Mesenchymal stem cell (in vitro differentiated cells and primary cell): ENCODE data around the gene ZC3HAV1.
"Not testable (repeated sequence)": the region's sequence is repeated elsewhere in the genome, so short reads cannot be mapped to it uniquely, and the experiment has no call there.

ENCODE experiments used
- DNase-seq: peaks from one replicate; pipeline ENCODE4 v3.0.0-alpha.2; 2013
- H2AFZ ChIP-seq: one replicate; pipeline ENCODE4 v1.6.1; 2013; ENCODE audit warnings: low read depth, mild to moderate bottlenecking, control low read depth, inconsistent platforms, low read length, moderate library complexity
- H2AK5ac ChIP-seq: 2 replicates; pipeline ENCODE4 v1.6.1; 2013; ENCODE audit warnings: low read length, moderate library complexity, mild to moderate bottlenecking, inconsistent platforms; ENCODE audit not compliant: severe bottlenecking
- H2BK120ac ChIP-seq: one replicate; pipeline ENCODE4 v1.6.1; 2013; ENCODE audit warnings: low read depth, mild to moderate bottlenecking, inconsistent platforms, low read length, moderate library complexity
- H2BK12ac ChIP-seq, 2 experiments: one replicate each; pipeline ENCODE4 v1.6.1; 2013; ENCODE audit warnings: inconsistent platforms in 2 of 2, low read length in 2 of 2, mild to moderate bottlenecking in 2 of 2, moderate library complexity in 2 of 2, control low read depth in 1 of 2
- H2BK15ac ChIP-seq: one replicate; pipeline ENCODE4 v1.6.1; 2013; ENCODE audit warnings: mild to moderate bottlenecking, low read depth, inconsistent platforms; ENCODE audit not compliant: poor library complexity, severe bottlenecking
- H2BK5ac ChIP-seq: 2 replicates; pipeline ENCODE4 v1.6.1; 2013; ENCODE audit warnings: low read depth, mild to moderate bottlenecking, low read length, control low read depth, inconsistent platforms; ENCODE audit not compliant: poor library complexity, severe bottlenecking
- H3K14ac ChIP-seq, 2 experiments: one replicate each; pipeline ENCODE4 v1.6.1; 2013; ENCODE audit warnings: inconsistent platforms in 2 of 2, low read length in 2 of 2, control low read depth in 1 of 2, mild to moderate bottlenecking in 1 of 2, moderate library complexity in 1 of 2
- H3K18ac ChIP-seq, 2 experiments: one replicate each; pipeline ENCODE4 v1.6.1; 2013; ENCODE audit warnings: inconsistent platforms in 2 of 2, low read length in 2 of 2, control low read depth in 1 of 2, low read depth in 1 of 2, mild to moderate bottlenecking in 1 of 2
- H3K23ac ChIP-seq, 2 experiments: one replicate each; pipeline ENCODE4 v1.6.1; 2013; ENCODE audit warnings: inconsistent platforms in 2 of 2, low read length in 2 of 2, mild to moderate bottlenecking in 2 of 2, moderate library complexity in 2 of 2, control low read depth in 1 of 2
- H3K27ac ChIP-seq: 2 replicates; pipeline ENCODE4 v1.5.1; 2013; ENCODE audit warnings: mild to moderate bottlenecking, moderate library complexity, low read length, control low read depth, inconsistent platforms; ENCODE audit not compliant: poor library complexity, severe bottlenecking
- H3K27me3 ChIP-seq, 2 experiments: 2 replicates each; pipeline versions ENCODE4 v1.6.1 to v1.7.0; 2013; ENCODE audit warnings: low read length in 2 of 2, mild to moderate bottlenecking in 2 of 2, moderate library complexity in 2 of 2, control low read depth in 1 of 2, inconsistent platforms in 1 of 2; ENCODE audit not compliant: control insufficient read depth in 1 of 2, insufficient read depth in 1 of 2
- H3K36me3 ChIP-seq, 2 experiments: 2 replicates each; pipeline versions ENCODE4 v1.6.1 to v1.7.0; 2013; ENCODE audit warnings: low read length in 2 of 2, control low read depth in 1 of 2, inconsistent platforms in 1 of 2, low read depth in 1 of 2, mild to moderate bottlenecking in 1 of 2; ENCODE audit not compliant: insufficient read depth in 2 of 2, control insufficient read depth in 1 of 2
- H3K4ac ChIP-seq, 2 experiments: one replicate each; pipeline ENCODE4 v1.6.1; 2013; ENCODE audit warnings: inconsistent platforms in 2 of 2, low read length in 2 of 2, mild to moderate bottlenecking in 2 of 2, moderate library complexity in 2 of 2, control low read depth in 1 of 2, low read depth in 1 of 2
- H3K4me1 ChIP-seq: 2 replicates; pipeline ENCODE4 v1.6.1; 2013; ENCODE audit warnings: low read depth, low read length, control low read depth; ENCODE audit not compliant: control insufficient read depth, insufficient read depth
- H3K4me2 ChIP-seq: 2 replicates; pipeline ENCODE4 v1.6.1; 2013; ENCODE audit warnings: low read length, mild to moderate bottlenecking, inconsistent platforms; ENCODE audit not compliant: poor library complexity, severe bottlenecking
- H3K4me3 ChIP-seq, 2 experiments: 2 replicates each; pipeline versions ENCODE4 v1.5.1 to v1.7.0; 2013; ENCODE audit warnings: low read length in 2 of 2, mild to moderate bottlenecking in 2 of 2, control low read depth in 1 of 2, low read depth in 1 of 2; ENCODE audit not compliant: insufficient read depth in 1 of 2
- H3K79me1 ChIP-seq: replicated peaks from 2 replicates; pipeline ENCODE4 v1.6.1; 2013; ENCODE audit warnings: mild to moderate bottlenecking, control low read depth, low read length, inconsistent platforms; ENCODE audit not compliant: poor library complexity, severe bottlenecking
- H3K9ac ChIP-seq: 2 replicates; pipeline ENCODE4 v1.7.0; 2013; ENCODE audit warnings: mild to moderate bottlenecking, low read length, moderate library complexity
- H3K9me3 ChIP-seq: 2 replicates; pipeline ENCODE4 v1.7.0; 2013; ENCODE audit warnings: mild to moderate bottlenecking, low read length; ENCODE audit not compliant: control insufficient read depth
- H4K8ac ChIP-seq: one replicate; pipeline ENCODE4 v1.6.1; 2013; ENCODE audit warnings: inconsistent platforms, mild to moderate bottlenecking, low read length, moderate library complexity
- H4K91ac ChIP-seq: one replicate; pipeline ENCODE4 v1.6.1; 2013; ENCODE audit warnings: mild to moderate bottlenecking, low read length, inconsistent platforms
- WGBS: methylation state at CpG from one replicate; pipeline ENCODE4 v1.1.7; 2013; ENCODE audit warnings: mixed read lengths; 5-methylcytosine and 5-hydroxymethylcytosine counted together

The ZC3HAV1 gene

GRCh38 chr7:139127648-139128047 lies 18.1 kb upstream of the ZC3HAV1 start:
- H2BK12ac ChIP-seq: no peak overlapping the region
- no peak overlapping the region for H3K4ac ChIP-seq
- no peak overlapping the region for H2AK5ac ChIP-seq
- no peak overlapping the region for H3K27ac ChIP-seq
- H3K14ac ChIP-seq: no peak overlapping the region
- H4K91ac ChIP-seq: no peak overlapping the region
- H4K8ac ChIP-seq: no peak overlapping the region
- no peak overlapping the region for H3K4me3 ChIP-seq
- peaks cover 5% of the 10 kb centered on the region for H3K4me1 ChIP-seq
- H3K9me3 ChIP-seq: no peaks in the 10 kb centered on the region
- no peak overlapping the region for H3K4me2 ChIP-seq
- H2AFZ ChIP-seq: no peak overlapping the region
- H3K36me3 ChIP-seq: no peaks in the 10 kb centered on the region
- H2BK15ac ChIP-seq: no peak overlapping the region
- no peaks in the 10 kb centered on the region for H3K79me1 ChIP-seq
- H2BK5ac ChIP-seq: no peak overlapping the region
- H3K18ac ChIP-seq: no peak overlapping the region
- WGBS: 86% methylated on average over 4 of the region's 4 CpGs
- no peak overlapping the region for H3K9ac ChIP-seq
- H3K23ac ChIP-seq: no peak overlapping the region
- no peak for DNase-seq
- H3K27me3 ChIP-seq: peaks cover 8 to 37% of the 10 kb centered on the region in 2 experiments
- no peak overlapping the region for H2BK120ac ChIP-seq

- Histone ChIP-seq H3K14ac (no peak overlapping the region), H2AK5ac (no peak overlapping the region), H2BK15ac (no peak overlapping the region), H2BK5ac (no peak overlapping the region), H3K36me3 (no peaks in the 10 kb centered on the region), H3K27me3 (peaks cover 8 to 39% of the 10 kb centered on the region in 2 experiments), H3K4me1 (peaks cover 5% of the 10 kb centered on the region), H3K27ac (no peak overlapping the region), H3K9ac (no peak overlapping the region), H4K8ac (no peak overlapping the region), H4K91ac (no peak overlapping the region), H3K79me1 (no peaks in the 10 kb centered on the region), H2BK12ac (no peak overlapping the region), H3K4me2 (no peak overlapping the region), H3K4me3 (no peak overlapping the region), H2AFZ (no peak overlapping the region), H2BK120ac (no peak overlapping the region), H3K23ac (no peak overlapping the region), H3K18ac (no peak overlapping the region), H3K4ac (no peak overlapping the region), H3K9me3 (no peaks in the 10 kb centered on the region)
- 79% methylated on average over 5 of the region's 7 CpGs for WGBS
- DNase-seq: no peak
Observed at GRCh38 chr7:139125657-139126056, 16.1 kb upstream of the ZC3HAV1 start.

- H3K36me3 ChIP-seq, H2AK5ac ChIP-seq, H2AFZ ChIP-seq, H3K4me1 ChIP-seq, H3K27ac ChIP-seq, H4K91ac ChIP-seq, H4K8ac ChIP-seq, DNase-seq, H3K9ac ChIP-seq, H3K4me2 ChIP-seq, H3K4me3 ChIP-seq, H3K79me1 ChIP-seq, H3K23ac ChIP-seq, H2BK120ac ChIP-seq, H3K9me3 ChIP-seq, H3K18ac ChIP-seq, H3K4ac ChIP-seq, H2BK5ac ChIP-seq, H3K14ac ChIP-seq, H2BK15ac ChIP-seq, H2BK12ac ChIP-seq: not testable (repeated sequence)
- no CpG with 5 or more reads among the region's 3 CpGs for WGBS
- peaks cover 8 to 39% of the 10 kb centered on the region in 2 experiments for H3K27me3 ChIP-seq
Observed at GRCh38 chr7:139124995-139125394, 15.5 kb upstream of the ZC3HAV1 start.

- H3K4me3 ChIP-seq: no peak overlapping the region
- H4K91ac ChIP-seq: no peak overlapping the region
- no peak overlapping the region for H4K8ac ChIP-seq
- no peak overlapping the region for H3K18ac ChIP-seq
- H2BK15ac ChIP-seq: no peak overlapping the region
- DNase-seq: no peak
- no peak overlapping the region for H2BK12ac ChIP-seq
- H3K4me1 ChIP-seq: peaks cover 5% of the 10 kb centered on the region
- no peak overlapping the region for H3K4ac ChIP-seq
- no peak overlapping the region for H2AK5ac ChIP-seq
- H3K36me3 ChIP-seq: no peaks in the 10 kb centered on the region
- H2AFZ ChIP-seq: no peak overlapping the region
- no peak overlapping the region for H3K23ac ChIP-seq
- no peak overlapping the region for H3K14ac ChIP-seq
- no peak overlapping the region for H3K27ac ChIP-seq
- H2BK120ac ChIP-seq: no peak overlapping the region
- H3K9me3 ChIP-seq: no peaks in the 10 kb centered on the region
- no peak overlapping the region for H2BK5ac ChIP-seq
- peaks cover 8 to 39% of the 10 kb centered on the region in 2 experiments for H3K27me3 ChIP-seq
- 100% methylated on average over 1 of the region's 4 CpGs for WGBS
- no peak overlapping the region for H3K4me2 ChIP-seq
- no peaks in the 10 kb centered on the region for H3K79me1 ChIP-seq
- no peak overlapping the region for H3K9ac ChIP-seq
Observed at GRCh38 chr7:139124084-139124914, 14.8 kb upstream of the ZC3HAV1 start.
